ENCODE data around the gene NME3. TPM values are rescaled to one million over a fixed set of nuclear protein-coding genes. Genes with fewer than 3 reads are reported as not detected.

Gene NME3
- total and polyA plus RNA-seq, 9 of the 15 experiments (the other 6 are each of a cell fraction or from before 2014, with no cell fraction given), result 0.68 to 76.3 (median 11.5) TPM

DNA sequence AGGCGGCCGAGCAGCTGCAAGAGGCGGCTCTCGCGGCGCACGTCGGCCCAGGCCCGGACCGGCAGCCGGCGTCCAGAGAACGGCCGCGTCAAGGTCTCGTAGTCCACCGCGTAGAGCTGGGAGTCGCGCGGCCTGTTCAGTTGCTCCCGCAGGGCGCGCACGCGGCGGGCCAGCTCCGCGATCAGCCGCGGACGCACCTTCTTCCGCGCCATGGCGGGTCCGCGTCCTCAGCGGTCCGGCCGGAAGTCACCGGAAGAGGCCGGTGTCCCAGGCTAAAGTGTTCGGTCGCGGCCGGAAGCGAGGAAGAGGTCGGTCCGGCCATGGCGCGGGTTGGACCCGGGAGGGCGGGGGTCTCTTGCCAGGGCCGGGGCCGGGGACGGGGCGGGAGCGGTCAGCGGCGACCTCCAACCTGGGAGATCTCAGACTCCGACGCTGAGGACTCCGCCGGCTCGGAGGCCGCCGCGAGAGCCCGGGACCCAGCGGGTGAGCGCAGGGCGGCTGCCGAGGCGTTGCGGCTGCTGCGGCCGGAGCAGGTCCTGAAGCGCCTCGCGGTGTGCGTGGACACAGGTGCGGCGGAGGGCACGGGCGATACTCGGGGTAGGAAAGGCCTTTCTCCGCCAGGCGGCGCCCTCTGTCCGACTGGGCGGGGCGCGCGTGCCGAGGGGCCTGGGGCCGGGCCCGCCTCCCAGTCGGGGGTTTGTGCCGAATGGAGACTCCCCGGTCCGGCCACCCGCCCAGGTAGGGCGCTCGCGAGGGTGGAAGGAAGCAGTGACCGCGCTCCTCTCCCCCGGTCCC is 1.8 kb upstream of the NME3 start, which contains the start of gene MRPS34 (continued):
- TF ChIP-seq EP300 (IDR thresholded peaks at IDR 0.05; ENCODE audit: low read length) (no peak), GTF2E2 (tag; IDR thresholded peaks at IDR 0.05) (peak; percentile 69; the same call in 1 of the 2 replicates), ZNF431 (CRISPR knock-in tag; IDR thresholded peaks at IDR 0.05) (peak; percentile 54), POLR2A (conservative IDR thresholded peaks at IDR 0.05) (peak; percentile 90), TRIM25 (IDR thresholded peaks at IDR 0.05; ENCODE audit: borderline replicate concordance) (no peak), SMAD3 (CRISPR knock-in tag; conservative IDR thresholded peaks at IDR 0.05) (no peak), ZNF384 (IDR thresholded peaks at IDR 0.05; ENCODE audit: low read depth, low read length) (no peak), CBX2 (IDR thresholded peaks at IDR 0.05; ENCODE audit: insufficient read depth, low read length, poor library complexity, severe bottlenecking) (no peak), BCL6 (CRISPR knock-in tag; IDR thresholded peaks at IDR 0.05) (no peak), MCM2 (IDR thresholded peaks at IDR 0.05; ENCODE audit: low read depth) (no peak), DDX20 (tag; IDR thresholded peaks at IDR 0.05; ENCODE audit: low read depth) (no peak), SREBF2 (CRISPR knock-in tag; IDR thresholded peaks at IDR 0.05) (no peak), RCOR1 (IDR thresholded peaks at IDR 0.05; ENCODE audit: borderline replicate concordance in 1 of 2, low read depth in 2 of 2, low read length in 2 of 2) (no peak), RBFOX2 (IDR thresholded peaks at IDR 0.05; ENCODE audit: low read depth, low read length) (peak; percentile 85), ZSCAN29 (IDR thresholded peaks at IDR 0.05) (peak; percentile 14; the same call in 1 of the 2 replicates), BCOR (IDR thresholded peaks at IDR 0.05) (no peak), ZKSCAN3 (CRISPR knock-in tag; IDR thresholded peaks at IDR 0.05) (no peak), HDAC6 (IDR thresholded peaks at IDR 0.05; ENCODE audit: low read depth, low read length) (no peak), BACH1 (tag; IDR thresholded peaks at IDR 0.05) (no peak), ZNF232 (CRISPR knock-in tag; IDR thresholded peaks at IDR 0.05) (0 out of 2 replicates have a peak, but pooled peaks have one; percentile 31)
- TF ChIP-seq, protein P1, sequence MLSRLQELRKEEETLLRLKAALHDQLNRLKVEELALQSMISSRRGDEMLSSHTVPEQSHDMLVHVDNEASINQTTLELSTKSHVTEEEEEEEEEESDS (CRISPR knock-in tag; IDR thresholded peaks at IDR 0.05), result no peak
- TF ChIP-seq, protein P2, sequence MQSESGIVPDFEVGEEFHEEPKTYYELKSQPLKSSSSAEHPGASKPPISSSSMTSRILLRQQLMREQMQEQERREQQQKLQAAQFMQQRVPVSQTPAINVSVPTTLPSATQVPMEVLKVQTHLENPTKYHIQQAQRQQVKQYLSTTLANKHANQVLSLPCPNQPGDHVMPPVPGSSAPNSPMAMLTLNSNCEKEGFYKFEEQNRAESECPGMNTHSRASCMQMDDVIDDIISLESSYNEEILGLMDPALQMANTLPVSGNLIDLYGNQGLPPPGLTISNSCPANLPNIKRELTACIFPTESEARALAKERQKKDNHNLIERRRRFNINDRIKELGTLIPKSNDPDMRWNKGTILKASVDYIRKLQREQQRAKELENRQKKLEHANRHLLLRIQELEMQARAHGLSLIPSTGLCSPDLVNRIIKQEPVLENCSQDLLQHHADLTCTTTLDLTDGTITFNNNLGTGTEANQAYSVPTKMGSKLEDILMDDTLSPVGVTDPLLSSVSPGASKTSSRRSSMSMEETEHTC (IDR thresholded peaks at IDR 0.05), result no peak
- TF ChIP-seq, protein P3, sequence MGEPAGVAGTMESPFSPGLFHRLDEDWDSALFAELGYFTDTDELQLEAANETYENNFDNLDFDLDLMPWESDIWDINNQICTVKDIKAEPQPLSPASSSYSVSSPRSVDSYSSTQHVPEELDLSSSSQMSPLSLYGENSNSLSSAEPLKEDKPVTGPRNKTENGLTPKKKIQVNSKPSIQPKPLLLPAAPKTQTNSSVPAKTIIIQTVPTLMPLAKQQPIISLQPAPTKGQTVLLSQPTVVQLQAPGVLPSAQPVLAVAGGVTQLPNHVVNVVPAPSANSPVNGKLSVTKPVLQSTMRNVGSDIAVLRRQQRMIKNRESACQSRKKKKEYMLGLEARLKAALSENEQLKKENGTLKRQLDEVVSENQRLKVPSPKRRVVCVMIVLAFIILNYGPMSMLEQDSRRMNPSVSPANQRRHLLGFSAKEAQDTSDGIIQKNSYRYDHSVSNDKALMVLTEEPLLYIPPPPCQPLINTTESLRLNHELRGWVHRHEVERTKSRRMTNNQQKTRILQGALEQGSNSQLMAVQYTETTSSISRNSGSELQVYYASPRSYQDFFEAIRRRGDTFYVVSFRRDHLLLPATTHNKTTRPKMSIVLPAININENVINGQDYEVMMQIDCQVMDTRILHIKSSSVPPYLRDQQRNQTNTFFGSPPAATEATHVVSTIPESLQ (CRISPR knock-in tag; IDR thresholded peaks at IDR 0.05), result peak; percentile 43; the same call in 1 of the 2 replicates
- TF ChIP-seq, protein P4, sequence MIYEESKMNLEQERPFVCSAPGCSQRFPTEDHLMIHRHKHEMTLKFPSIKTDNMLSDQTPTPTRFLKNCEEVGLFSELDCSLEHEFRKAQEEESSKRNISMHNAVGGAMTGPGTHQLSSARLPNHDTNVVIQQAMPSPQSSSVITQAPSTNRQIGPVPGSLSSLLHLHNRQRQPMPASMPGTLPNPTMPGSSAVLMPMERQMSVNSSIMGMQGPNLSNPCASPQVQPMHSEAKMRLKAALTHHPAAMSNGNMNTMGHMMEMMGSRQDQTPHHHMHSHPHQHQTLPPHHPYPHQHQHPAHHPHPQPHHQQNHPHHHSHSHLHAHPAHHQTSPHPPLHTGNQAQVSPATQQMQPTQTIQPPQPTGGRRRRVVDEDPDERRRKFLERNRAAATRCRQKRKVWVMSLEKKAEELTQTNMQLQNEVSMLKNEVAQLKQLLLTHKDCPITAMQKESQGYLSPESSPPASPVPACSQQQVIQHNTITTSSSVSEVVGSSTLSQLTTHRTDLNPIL (CRISPR knock-in tag; IDR thresholded peaks at IDR 0.05), result no peak
